Vagina (tissue), 2 donors: Measurements from ENCODE around the gene CDH13. TPM values are rescaled to one million over a fixed set of nuclear protein-coding genes. Genes with fewer than 3 reads are reported as not detected.

Experiments
- DNase-seq, 2 donors: peaks; one replicate each; pipeline ENCODE4 v3.0.0-alpha.2; 2017; ENCODE audit errors: extremely low spot score in 2 of 2
- H3K27ac ChIP-seq: fragments of 200-600 bp; sonication (generic); one replicate; pipeline ENCODE4 v1.5.1; 2019
- H3K27me3 ChIP-seq: fragments of 200-600 bp; sonication (generic); one replicate; pipeline ENCODE4 v1.5.1; 2019
- H3K36me3 ChIP-seq, 2 donors: fragments of 200-600 bp; sonication (generic); one replicate each; pipeline ENCODE4 v1.5.1; 2017 to 2019
- H3K4me1 ChIP-seq: fragments of 200-600 bp; sonication (generic); one replicate; pipeline ENCODE4 v1.5.1; 2019
- H3K4me3 ChIP-seq, 2 donors: fragments of 200-600 bp; sonication (generic); 1 replicate in 1 of 2; 2 replicates in 1 of 2; pipeline ENCODE4 v1.5.1; 2016 to 2019
- H3K9me3 ChIP-seq: fragments of 200-600 bp; sonication (generic); one replicate; pipeline ENCODE4 v1.5.1; 2019
- CTCF ChIP-seq, 3 experiments: fragments of 450-650 bp in 2 of 3; fragments of 200-600 bp in 1 of 3; sonication (generic) in 1 of 3; IDR thresholded peaks; one replicate each; pipeline ENCODE4 v1.5.1; 2017 to 2019; ENCODE audit warnings: antibody characterized with exemption in 3 of 3, mild to moderate bottlenecking in 2 of 3, moderate library complexity in 2 of 3
- POLR2A ChIP-seq, 2 donors: fragments of 450-650 bp; IDR thresholded peaks; one replicate each; pipeline ENCODE4 v1.6.1; 2017; ENCODE audit warnings: antibody characterized with exemption in 2 of 2, mild to moderate bottlenecking in 2 of 2, moderate library complexity in 2 of 2
- POLR2AphosphoS5 ChIP-seq, 2 donors: sonication (generic); formaldehyde crosslinking; IDR thresholded peaks; one replicate each; pipeline ENCODE4 v1.9.0; 2017; ENCODE audit warnings: antibody characterized with exemption in 2 of 2, mild to moderate bottlenecking in 2 of 2, low read depth in 1 of 2; ENCODE audit not compliant: insufficient read depth in 1 of 2
- intact Hi-C: fragments of 100-400 bp; cut with DNase I; formaldehyde crosslinking; loops from one replicate; pipeline ENCODE4 v1.15.1; 2023
- total RNA-seq: library from RNA; depleted of rRNA; stranded (reverse); fragments of >200 nt; gene quantifications from one replicate; pipeline ENCODE4 v1.2.3, GENCODE V29; 2016

The CDH13 gene
- total RNA-seq, 1 donor from 2014 or later: 123 TPM

- Histone ChIP-seq H3K27me3 (no peaks in the 10 kb centered on the region), H3K4me3 (no peak overlapping the region), H3K4me1 (peaks cover under 1% of the 10 kb centered on the region), H3K27ac (no peak overlapping the region), H3K36me3 (no peaks in the 10 kb centered on the region), H3K9me3 (no peaks in the 10 kb centered on the region)
- no peak for DNase-seq
- no peak for TF ChIP-seq POLR2A (IDR thresholded peaks at IDR 0.05)
- no peak for TF ChIP-seq CTCF (IDR thresholded peaks at IDR 0.05)
- TF ChIP-seq POLR2AphosphoS5 (IDR thresholded peaks at IDR 0.05; ENCODE audit: insufficient read depth in 1 of 2, low read depth in 1 of 2): no peak
- intact Hi-C loops: no loop called here
These were observed 114.4 kb downstream of the CDH13 start for GRCh38 chr16:82741073-82741615.

GRCh38 chr16:82744958-82745357, 118.2 kb downstream of the CDH13 start:
- Histone ChIP-seq H3K36me3 (no peaks in the 10 kb centered on the region), H3K27me3 (no peaks in the 10 kb centered on the region), H3K4me1 (no peaks in the 10 kb centered on the region), H3K9me3 (no peaks in the 10 kb centered on the region), H3K4me3 (no peak overlapping the region), H3K27ac (no peak overlapping the region)
- no peak for DNase-seq
- no peak for TF ChIP-seq CTCF (IDR thresholded peaks at IDR 0.05)
- intact Hi-C loops: no loop called here

- Histone ChIP-seq H3K27ac (no peak overlapping the region), H3K27me3 (no peaks in the 10 kb centered on the region), H3K36me3 (no peaks in the 10 kb centered on the region), H3K4me3 (no peak overlapping the region), H3K9me3 (no peaks in the 10 kb centered on the region), H3K4me1 (no peaks in the 10 kb centered on the region)
- TF ChIP-seq POLR2AphosphoS5 (IDR thresholded peaks at IDR 0.05; ENCODE audit: insufficient read depth in 1 of 2, low read depth in 1 of 2): no peak
- no peak for TF ChIP-seq CTCF (IDR thresholded peaks at IDR 0.05)
- TF ChIP-seq POLR2A (IDR thresholded peaks at IDR 0.05): no peak
- intact Hi-C loops: no loop called here
- no peak for DNase-seq
These were observed 121.3 kb downstream of the CDH13 start for GRCh38 chr16:82748026-82748425.

DNA sequence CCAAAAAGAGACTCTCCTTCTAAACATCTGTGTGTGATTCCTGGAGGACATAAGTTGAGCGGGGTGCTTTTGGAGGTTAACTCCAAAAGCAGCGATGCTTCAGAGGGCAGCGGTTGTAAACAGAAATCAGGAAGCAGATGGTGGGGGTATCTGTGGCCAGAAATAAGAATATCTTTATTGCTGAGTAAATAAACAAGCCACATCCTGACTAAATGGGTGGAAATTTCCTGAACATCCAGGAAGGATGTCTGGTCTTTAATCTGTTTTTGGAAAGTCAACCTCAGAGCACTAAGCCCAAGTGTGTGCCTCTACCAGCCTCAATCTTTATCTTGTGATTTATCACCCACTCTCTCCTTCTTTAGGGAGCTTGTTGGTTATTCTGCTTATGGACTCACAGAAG, 123.3 kb downstream of the CDH13 start:
- Histone ChIP-seq H3K9me3 (no peaks in the 10 kb centered on the region), H3K36me3 (no peaks in the 10 kb centered on the region), H3K27ac (no peak overlapping the region), H3K27me3 (no peaks in the 10 kb centered on the region), H3K4me1 (no peaks in the 10 kb centered on the region), H3K4me3 (no peak overlapping the region)
- DNase-seq: no peak
- TF ChIP-seq POLR2A (IDR thresholded peaks at IDR 0.05) (no peak), CTCF (IDR thresholded peaks at IDR 0.05) (no peak), POLR2AphosphoS5 (IDR thresholded peaks at IDR 0.05; ENCODE audit: insufficient read depth in 1 of 2, low read depth in 1 of 2) (no peak)
- intact Hi-C loops: no loop called here

- intact Hi-C loops: no loop called here
These were observed 124.3 kb downstream of the CDH13 start for GRCh38 chr16:82751020-82751419.

More at GRCh38 chr16:82751020-82751419, 124.3 kb downstream of the CDH13 start:
- TF ChIP-seq CTCF (IDR thresholded peaks at IDR 0.05) (no peak), POLR2AphosphoS5 (IDR thresholded peaks at IDR 0.05; ENCODE audit: insufficient read depth in 1 of 2, low read depth in 1 of 2) (no peak), POLR2A (IDR thresholded peaks at IDR 0.05) (no peak)
- peaks cover 4% of the 10 kb centered on the region for H3K4me1 ChIP-seq
- no peaks in the 10 kb centered on the region for H3K27me3 ChIP-seq
- H3K36me3 ChIP-seq: no peaks in the 10 kb centered on the region
- H3K9me3 ChIP-seq: no peaks in the 10 kb centered on the region
- no peak overlapping the region for H3K4me3 ChIP-seq
- H3K27ac ChIP-seq: no peak overlapping the region
- DNase-seq: no peak
